GDM1 (cell line): ENCODE measurements around the gene PKIG.
"Not testable (repeated sequence)": the region's sequence is repeated elsewhere in the genome, so short reads cannot be mapped to it uniquely, and the experiment has no call there.

Experiments used
- DNase-seq: peaks from one replicate; lab custom pipeline; 2025; lab: John Stamatoyannopoulos, UW

PKIG gene

DNA sequence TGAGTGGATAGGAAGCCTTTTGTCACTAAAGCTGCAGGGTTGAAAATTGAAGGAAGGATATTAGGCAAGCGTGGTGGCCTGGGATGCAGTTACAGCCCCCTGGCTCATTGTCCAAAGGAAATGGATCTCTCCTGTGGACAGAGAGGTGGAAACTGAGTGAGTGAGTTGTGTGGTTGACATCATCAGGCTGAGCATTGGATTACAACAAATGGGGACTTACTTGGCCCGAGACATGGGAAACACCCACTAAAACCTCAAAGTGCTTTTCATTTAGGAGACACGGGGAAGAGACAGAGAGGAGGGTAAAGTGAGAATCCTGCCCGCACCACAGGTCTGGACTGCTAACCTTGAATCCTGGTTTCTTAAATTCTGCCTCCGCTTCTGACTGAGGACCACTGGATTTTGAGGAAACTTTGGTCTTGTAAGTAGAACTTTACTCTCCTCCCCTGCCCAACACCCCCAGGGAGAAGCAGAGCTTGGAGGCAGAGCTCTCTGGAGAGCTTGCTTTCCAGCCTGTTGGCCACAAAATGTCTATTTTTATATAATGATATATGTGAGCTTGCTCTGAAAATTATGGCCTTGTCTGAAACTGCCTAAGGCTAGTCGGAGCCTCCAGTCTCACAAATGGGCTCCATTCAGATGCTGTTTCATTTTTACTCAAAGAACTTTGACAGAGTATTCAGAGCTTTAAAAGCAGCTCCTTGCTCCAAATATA, at the start of gene PKIG:
TSS of gene PKIG (plus strand) at position 269 of the 715 bp plus-strand sequence. CDS start 31,978 bp downstream, outside the sequence.
- no peak for DNase-seq

DNA sequence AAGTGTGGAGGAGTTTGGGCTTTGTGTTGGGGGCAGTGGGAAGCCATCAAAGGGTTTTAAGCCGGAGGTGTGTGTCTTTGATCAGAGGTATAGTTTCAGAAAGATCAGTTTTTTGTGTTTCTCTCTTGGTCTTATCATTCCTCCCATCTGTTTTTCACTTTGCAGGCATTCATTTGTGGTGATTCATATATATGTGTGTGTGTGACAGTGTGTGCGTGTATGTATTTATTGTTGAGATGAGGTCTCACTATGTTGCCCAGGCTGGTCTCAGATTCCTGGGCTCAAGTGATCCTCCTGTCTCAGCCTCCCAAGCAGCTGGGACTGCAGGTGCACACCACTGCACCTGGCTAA, 49.4 kb upstream of the PKIG start:
- DNase-seq = no peak

DNA sequence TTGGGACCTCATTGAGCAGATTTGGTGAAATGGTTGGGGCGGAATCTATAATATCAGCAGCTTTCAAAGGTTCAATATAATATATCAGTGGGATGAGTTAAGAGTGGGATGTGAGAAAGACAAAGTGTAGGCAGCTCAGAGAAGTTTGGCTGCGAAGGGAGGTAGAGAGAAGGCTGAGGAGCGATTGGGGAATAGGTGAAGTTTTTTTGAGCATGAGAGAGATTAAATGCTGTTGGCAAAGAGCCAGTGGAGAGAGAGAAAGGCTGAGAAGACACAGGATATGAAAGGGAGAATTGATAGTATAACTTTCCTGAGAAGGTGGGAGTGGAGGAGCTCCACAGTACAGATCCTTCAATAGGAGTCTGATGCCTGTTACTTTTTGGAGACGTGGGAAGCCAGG, 48.5 kb upstream of the PKIG start:
- DNase-seq = no peak

DNA sequence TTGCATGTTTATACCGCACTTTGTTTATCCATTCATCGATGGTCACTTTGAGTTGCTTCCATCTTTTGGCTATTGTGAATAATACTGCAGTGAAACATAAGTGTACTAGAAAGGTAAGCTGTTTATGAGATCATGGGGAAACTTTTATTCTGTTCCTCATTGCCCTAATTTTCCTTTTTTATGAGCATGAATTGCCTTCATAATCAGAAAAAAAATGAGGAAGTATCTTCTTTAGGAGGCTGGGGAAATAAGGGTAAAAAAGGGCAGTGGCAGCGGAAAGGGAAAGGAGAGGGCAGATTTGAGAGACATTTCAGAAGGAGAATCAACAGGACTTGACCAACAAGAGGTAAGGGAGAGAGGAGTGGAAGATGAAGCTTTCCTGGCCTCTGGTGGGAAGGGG, 46.2 kb upstream of the PKIG start:
- no peak for DNase-seq

DNA sequence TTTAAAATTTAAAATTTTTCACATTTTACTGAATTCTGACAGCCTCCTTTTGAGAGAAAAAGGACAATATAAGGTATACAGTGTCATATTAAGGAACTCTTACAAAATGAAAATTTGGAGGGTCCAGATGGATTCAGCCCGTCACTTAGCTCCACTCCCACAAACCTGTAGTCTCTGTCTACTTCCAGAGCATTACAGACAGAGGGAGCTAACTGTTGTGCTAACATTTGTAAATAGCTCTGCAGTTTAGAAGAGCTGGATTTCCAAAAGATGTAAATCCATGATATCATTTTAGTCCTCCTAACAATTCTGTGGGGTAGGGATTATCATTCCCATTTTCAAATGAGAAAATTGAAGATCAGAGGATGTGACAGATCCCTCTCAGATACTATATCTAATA, 44.4 kb upstream of the PKIG start:
- DNase-seq = no peak

DNA sequence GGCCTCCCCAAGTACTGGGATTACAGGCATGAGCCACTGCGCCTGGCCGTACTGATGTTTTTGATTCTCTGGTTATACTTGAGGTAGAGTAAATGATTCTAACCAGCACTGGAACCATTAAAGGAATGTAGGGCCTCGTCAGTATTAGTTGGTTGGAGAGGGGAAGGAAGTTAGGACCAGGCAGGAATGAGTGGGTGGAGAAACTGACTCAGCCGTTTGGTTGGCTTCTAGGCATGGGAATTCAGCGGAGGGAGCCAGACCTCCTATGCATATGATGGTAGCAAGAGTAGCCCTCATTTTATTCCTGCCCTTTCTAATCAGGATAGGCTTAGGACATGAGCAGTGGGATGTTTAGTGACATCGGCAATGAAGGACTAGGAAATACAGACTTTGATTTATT, 41.5 kb upstream of the PKIG start:
- DNase-seq = no peak

DNA sequence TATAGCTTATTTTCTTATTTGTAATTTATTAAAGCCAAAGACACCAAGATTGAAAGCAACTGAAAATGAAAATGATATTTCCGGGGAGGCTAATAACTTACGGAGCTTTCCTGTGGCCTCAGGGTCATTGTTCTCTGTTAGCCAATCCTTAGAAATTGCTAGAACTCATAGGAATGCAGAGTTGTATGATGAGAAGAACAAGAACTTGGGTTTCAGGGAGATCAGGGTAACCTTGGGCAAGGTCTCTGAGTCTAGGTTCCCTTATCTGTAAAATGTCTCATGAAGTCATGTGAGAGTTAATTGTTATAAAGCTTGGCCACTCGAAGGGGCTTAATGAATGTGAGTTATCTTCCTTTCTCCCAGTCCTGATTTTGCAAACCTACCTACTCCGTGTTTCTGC, 40.4 kb upstream of the PKIG start:
- DNase-seq = no peak

DNA sequence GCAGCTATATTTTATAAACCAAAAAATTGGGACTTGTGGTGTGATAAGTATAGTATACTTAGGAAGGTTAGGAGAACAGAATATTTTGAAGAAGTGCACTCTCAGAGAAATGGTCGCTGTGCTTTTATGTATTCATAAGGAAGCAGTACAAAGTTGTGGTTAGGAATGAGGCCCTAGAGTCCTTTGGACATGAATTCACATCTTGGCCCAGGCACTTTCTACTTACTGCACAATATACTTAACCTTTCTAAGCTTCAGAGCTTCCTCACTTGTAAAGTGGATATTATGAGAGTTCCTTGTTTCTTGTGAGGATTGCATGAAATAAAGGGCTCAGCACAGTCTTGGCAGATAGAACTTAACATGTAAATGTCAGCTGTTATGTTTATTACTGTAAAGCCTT, 39.5 kb upstream of the PKIG start:
- peak; percentile 31 for DNase-seq

DNA sequence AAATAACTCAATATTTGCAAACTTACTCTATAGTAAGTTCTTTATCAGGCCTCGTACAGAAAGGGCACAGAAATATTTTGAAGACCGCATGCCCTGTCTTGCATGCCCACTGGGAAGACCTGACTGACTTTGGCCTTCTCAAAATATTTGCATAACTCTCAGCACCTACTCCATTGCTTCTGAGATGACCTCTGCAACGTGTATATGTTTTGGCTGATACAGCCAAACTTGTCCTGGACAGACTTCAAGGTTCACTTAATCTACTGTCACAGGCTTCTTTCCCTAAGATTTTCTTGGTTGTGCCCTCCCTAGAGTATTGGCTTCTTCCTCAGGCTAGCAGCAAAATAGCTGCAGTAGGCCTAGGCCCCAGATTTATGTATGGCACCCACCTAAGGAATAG, 39.0 kb upstream of the PKIG start:
- DNase-seq = no peak

DNA sequence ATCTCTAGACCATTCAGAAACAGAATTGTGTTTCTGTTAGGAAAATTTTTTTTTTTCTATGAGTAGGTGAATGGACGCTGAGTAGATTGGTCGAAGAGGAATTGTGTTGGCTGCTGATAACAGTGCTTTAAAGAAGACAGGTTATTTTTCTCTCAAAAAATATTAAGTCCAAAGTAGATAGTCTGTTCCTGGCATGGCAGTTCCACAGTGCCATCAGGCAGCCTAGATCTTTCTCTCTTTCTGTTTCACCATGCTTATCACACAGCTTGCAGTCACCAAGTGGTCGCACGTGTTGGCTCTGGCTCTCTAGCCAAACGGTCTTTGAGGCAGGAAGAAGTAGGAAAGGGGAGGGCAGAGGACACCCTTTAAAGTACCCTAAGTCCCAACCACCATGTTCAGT, 38.1 kb upstream of the PKIG start:
- DNase-seq = no peak

DNA sequence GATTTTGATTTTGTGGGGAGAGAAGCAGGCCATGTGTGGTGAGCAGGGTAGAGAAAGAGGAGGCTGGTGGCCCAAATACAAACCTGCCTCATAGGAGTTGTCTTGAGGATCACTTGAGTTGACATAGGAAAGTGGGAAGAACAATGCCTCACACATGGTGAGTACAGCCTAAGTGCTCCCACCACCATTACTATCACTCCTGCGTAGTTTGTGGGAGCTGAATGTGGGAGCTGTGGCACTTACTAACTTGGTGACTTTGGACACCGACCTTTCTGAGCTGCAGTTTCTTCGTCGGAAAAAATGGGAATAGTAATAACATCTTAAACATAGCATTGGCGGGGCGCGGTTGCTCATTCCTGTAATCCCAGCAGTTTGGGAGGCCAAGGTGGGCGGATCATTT, 35.0 kb upstream of the PKIG start:
- no peak for DNase-seq

DNA sequence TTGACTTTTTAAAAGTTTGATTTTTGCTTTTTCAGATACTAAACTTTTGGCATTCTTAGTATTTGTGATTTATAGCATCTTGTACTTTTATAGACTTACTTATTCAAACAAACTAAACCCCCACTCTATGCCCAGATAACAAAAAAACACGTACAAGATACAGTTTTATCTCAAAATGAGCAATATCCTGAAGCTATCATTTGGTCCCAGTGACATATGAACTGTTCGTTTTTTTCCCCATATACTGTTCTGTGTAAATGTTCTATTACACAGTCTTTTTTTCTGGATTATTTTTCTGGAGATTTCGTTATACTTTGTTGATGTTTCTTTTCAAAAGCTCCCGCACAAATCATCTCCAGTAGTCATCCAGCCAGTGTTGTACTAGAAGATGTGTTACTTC, 33.3 kb upstream of the PKIG start:
- DNase-seq = no peak

DNA sequence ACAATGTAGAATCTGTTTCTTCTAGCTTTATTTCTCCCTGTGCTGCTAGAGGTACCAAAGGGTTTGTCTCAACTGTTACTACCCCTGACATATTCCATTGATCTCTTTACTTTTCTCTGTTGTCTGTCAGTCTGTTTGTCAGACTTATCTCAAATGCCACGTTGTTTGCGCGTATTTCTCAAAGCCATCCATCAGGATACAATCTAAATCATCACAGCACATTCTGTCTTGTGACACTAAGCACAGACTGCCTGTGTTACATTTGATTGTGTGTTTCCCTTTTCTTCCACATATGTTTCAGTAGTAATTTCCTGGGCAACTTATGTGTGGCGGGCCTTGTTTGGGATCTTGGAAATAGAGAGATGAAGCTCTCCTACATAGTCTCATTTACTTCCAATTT, 30.3 kb upstream of the PKIG start:
- DNase-seq = no peak

DNA sequence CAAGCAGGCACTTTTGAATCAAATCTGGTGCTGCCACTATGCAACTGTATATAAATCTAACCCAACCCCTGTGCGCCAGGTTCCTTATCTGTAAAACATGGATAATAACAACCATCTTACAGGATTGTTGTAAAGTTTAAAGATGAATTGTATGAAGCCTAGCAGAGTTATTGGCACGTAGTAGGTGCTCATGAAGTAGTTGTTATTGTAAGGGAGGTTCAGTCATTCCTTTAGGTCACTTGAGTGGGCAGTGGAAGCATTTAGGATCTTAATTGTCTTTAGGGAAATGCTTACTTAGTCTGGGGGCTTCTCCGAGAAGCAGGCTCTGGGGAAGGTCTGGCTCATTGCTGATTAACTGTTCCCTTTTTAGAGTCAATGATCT, 29.8 kb upstream of the PKIG start:
- DNase-seq = no peak

DNA sequence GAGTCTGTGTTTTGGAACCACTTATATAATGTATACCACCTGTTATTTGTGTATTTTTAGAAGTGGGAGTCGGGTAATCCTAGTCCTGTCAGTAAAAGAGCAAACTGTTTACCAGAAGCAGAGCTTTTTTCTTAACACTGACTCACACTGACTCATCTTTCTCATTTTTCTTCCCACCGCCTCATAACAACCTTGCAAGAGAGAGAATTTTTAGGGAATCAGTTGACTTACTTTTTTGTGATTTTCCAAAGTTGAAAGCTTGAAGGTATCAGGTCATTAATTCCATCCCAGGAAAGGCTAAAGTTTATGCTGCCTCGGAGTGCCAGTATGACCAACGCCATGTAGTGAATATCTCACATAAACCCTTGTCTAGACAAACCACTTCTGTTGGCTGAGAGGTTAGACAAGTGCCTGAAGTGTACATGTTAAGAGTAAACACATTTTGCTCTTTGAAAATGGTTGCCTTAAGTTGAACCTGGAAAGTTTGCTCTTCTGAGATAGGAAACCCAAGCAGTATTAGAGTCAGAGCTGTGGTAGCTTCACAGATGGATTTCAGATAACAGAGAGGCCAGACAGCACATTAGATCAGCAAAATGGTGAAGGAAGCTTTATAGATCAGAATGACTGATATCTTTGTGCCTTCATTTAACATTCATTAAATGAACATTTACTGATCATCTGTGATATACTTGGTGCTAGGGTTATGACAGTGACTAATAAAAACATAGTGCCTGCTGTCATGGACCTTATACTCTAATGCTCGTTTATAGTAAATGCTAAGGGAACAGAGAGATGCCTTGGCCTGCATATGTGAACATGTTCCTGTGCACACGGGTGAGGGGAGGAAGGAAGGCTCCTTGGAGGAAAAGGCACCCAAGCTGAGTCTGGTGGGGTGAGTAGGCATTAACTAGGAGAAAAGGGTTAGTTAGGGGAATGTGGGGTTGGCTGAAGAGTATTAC, 29.1 kb upstream of the PKIG start:
- DNase-seq = no peak

DNA sequence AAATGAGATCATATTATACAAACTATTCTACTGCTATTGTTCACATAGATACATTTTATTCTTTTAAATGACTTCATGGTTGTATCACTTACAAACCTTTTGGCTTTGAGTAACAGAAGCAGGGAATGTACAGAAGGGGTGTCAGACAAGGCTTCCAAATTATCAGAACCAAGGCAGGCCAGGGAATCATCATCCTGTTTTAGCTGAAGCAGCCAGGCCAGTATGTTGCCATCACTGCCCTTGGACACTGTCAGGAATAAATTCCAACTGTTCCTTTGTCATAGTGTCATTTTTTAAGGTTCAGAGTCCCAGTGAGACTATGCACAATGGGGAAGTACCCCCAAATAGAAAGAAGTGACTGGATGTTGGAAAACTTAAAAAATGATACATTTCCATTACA, 23.1 kb upstream of the PKIG start:
- DNase-seq = no peak

DNA sequence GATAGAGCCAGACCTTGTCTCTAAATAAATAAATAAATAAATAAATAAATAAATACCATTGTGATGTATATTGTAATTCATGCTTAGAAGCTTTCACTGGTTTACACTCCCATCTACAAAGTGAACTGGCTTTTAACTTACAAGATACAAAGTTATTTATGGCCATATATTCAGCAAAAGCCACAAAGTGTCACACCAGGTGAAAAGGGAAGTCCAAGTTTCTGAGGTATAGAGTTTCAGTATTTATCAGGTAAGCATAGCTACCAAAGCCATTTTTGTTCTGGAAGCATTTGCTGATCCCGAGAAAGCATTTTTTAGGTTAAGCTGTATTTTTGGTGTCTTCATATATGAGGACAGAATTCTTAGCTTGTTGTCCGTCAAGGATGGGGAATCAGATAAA, 22.1 kb upstream of the PKIG start:
- DNase-seq = no peak

DNA sequence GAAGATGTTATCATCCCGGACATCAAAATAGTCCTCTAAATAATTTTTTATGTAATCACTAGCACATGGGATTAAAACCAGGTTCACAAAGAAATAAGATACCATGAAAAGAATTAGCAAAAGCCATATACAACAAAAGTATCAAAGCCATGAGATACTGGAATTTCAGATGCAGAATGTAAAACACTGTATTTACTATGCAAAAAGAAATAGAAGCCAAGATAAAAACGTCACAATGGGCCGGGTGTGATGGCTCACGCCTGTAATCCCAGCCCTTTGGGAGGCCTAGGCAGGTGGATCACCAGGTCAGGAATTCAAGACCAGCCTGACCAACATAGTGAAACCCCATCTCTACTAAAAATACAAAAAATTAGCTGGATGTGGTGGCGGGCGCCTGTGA, 21.6 kb upstream of the PKIG start:
- not testable (repeated sequence) for DNase-seq

DNA sequence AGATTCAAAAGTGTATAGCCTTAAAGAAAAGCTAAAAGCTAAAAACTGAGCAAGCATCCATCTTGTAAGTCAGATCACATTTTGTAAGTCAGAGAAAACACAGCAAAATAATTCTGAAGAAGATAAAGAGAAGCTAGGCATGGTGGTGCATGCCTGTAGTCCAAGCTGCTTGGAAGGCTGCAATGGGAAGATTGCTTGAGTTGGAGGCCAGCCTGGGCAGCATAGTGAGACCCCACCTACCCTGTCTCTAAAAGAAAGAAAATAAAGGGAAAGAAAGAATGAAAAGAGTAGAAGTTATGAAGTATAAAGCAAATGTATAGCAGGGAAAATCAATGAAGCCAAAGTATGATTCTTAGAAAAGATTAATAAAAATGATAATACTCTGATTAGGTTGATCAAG, 20.5 kb upstream of the PKIG start:
- DNase-seq = no peak

DNA sequence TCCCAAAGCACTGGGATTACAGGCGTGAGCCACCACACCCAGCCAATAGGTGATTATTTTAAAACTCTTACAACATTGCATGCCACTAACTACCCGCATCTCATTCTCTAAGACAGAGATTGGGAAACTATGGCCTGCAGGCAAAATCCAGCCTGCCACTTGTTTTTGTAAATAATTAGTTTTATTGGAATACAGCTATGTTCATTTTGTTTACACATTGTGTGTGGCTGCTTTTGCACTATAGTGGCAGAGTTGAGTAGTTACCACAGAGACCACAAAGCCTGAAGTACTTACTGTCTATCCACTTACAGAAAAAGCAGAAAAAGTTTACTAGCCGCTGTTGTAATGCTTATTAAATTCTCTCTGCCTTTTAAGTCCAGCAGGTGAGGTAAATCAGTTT, 16.4 kb upstream of the PKIG start:
- DNase-seq = no peak

DNA sequence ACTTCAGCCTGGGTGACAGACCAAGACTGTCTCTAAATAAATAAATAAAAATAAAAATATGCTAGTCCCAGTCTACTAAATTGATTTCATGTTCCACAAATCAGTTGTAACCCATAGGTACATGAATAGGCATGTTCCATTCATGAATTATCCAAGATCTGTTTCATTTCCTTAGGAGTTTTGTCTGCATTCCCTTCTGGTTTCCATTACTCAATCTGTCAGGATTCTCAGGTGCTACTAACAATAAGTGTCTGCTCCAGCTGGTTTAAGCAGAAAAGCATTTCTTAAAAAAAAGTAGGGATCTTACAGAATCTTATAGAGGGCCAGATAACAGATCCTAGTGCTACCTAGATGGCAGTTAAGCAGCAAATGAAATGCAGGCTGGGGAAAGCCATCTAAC, 15.6 kb upstream of the PKIG start:
- DNase-seq = no peak

DNA sequence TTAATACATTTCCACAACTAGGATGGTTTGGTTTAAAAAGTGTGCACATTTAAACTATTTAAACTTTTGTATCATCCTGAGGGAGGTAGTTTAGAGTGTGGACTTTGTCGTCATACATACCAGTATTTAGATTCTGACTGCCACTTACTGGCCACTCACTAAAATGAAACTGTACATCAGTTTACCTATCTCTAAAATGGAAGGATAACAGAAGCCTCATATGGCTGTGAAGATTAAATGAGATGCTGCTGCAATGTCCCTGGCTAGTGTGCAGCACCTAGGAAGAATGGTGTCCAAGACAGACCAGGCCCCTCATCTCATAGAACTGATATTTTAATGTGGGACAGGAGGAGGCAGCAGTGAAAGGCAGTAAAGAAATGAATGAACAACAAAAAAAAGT, 12.0 kb upstream of the PKIG start:
- no peak for DNase-seq

DNA sequence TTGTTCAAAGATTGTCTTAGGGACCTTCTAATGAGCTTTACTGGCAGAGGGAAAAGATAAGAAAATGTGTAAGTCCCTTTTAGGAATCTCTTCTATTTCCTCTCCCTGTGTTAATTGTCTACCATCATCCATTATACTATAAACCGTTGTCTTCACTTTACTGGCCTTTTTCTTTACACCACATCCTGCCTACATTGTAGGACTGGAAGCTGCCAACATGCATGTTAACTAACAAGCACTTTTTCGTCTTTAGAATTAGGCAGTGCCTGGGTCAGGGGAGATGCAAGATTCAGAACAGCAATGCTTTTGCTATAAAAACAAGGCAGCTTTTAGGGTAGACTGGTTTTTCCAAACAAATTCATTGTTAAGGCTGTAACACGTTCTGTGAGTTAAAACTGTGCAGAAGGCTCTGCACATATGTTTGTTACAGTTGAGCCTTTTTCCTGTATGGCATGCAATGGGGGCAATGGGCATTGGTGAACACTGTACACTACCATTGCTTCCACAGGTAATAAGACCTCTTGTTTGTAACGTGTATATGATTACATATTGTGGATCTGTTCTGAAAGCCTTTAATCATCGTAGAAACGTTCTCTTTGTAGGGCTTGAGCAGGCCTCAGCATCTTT, 10.9 kb upstream of the PKIG start:
- DNase-seq = no peak
